Natural killer cell (primary cell): ENCODE measurements around the gene MAST2. TPM values are rescaled to one million over a fixed set of nuclear protein-coding genes. Genes with fewer than 3 reads are reported as not detected.

Source experiments
- ATAC-seq, 3 donors: fragments of 150-1000 bp in 2 of 3; fragments of 200-7000 bp in 1 of 3; cut with Tn5 transposase; 1 replicate in 1 of 3; 2 replicates in 2 of 3; pipeline ENCODE4 v1.10.0; 2021; ENCODE audit warnings: mild to moderate bottlenecking in 2 of 3, moderate library complexity in 2 of 3
- DNase-seq, 2 donors: peaks; one replicate each; pipeline versions ENCODE4 v3.0.0 to v3.0.0-alpha.2; 2013 to 2021; ENCODE audit warnings: mixed read lengths in 1 of 2
- H3K27ac ChIP-seq: one replicate; pipeline ENCODE4 v1.5.1; 2013; ENCODE audit warnings: mild to moderate bottlenecking, low read length
- H3K27me3 ChIP-seq: one replicate; pipeline ENCODE4 v1.6.1; 2013; ENCODE audit warnings: low read length; ENCODE audit not compliant: control insufficient read depth, insufficient read depth
- H3K36me3 ChIP-seq: one replicate; pipeline ENCODE4 v1.6.1; 2013; ENCODE audit warnings: low read length; ENCODE audit not compliant: control insufficient read depth, insufficient read depth
- H3K4me1 ChIP-seq: one replicate; pipeline ENCODE4 v1.6.1; 2013; ENCODE audit warnings: low read length; ENCODE audit not compliant: control insufficient read depth, insufficient read depth
- H3K4me3 ChIP-seq: one replicate; pipeline ENCODE4 v1.5.1; 2013; ENCODE audit warnings: low read length
- H3K9me3 ChIP-seq: one replicate; pipeline ENCODE4 v1.6.1; 2013; ENCODE audit warnings: low read length; ENCODE audit not compliant: control insufficient read depth, insufficient read depth
- H3K27ac Mint-ChIP-seq, 2 donors: one replicate each; pipeline ENCODE4 v1.8.0; 2022; ENCODE audit warnings: mild to moderate bottlenecking in 2 of 2, mixed read lengths in 2 of 2, moderate library complexity in 1 of 2
- H3K27me3 Mint-ChIP-seq, 2 donors: one replicate each; pipeline ENCODE4 v1.8.0; 2022; ENCODE audit warnings: low read depth in 2 of 2, mixed read lengths in 2 of 2
- H3K36me3 Mint-ChIP-seq: one replicate; pipeline ENCODE4 v1.8.0; 2022; ENCODE audit warnings: mixed read lengths
- H3K4me1 Mint-ChIP-seq, 2 donors: one replicate each; pipeline ENCODE4 v1.8.0; 2022; ENCODE audit warnings: mixed read lengths in 2 of 2
- H3K4me3 Mint-ChIP-seq: one replicate; pipeline ENCODE4 v1.8.0; 2022; ENCODE audit warnings: mild to moderate bottlenecking, moderate library complexity, mixed read lengths
- H3K9me3 Mint-ChIP-seq, 2 donors: one replicate each; pipeline ENCODE4 v1.8.0; 2022; ENCODE audit warnings: mixed read lengths in 2 of 2
- WGBS: methylation state at CpG from one replicate; pipeline ENCODE4 v1.1.7; 2013; ENCODE audit warnings: missing lambda C conversion rate; ENCODE audit not compliant: insufficient coverage; 5-methylcytosine and 5-hydroxymethylcytosine counted together
- intact Hi-C: fragments of 100-400 bp; cut with micrococcal nuclease; formaldehyde crosslinking; loops from one replicate; pipeline ENCODE4 v1.14.2; 2022
- total RNA-seq, 4 donors: library from RNA; stranded (reverse); fragments of 120-200 nt in 1 of 4; gene quantifications; one replicate each; pipeline versions ENCODE4 v1.2.3 to v1.2.4, GENCODE V29; 2013 to 2022
- TF ChIP-seq, protein P1 (sequence below): fragments of 200-600 bp; IDR thresholded peaks from one replicate; pipeline ENCODE4 v1.8.0; 2022; ENCODE audit warnings: antibody characterized with exemption

MAST2 gene
- total RNA-seq, 3 donors from 2014 or later (not counting 1 experiment from before 2014, with no cell fraction given): 25.3 to 28.6 (median 27.9) TPM

DNA sequence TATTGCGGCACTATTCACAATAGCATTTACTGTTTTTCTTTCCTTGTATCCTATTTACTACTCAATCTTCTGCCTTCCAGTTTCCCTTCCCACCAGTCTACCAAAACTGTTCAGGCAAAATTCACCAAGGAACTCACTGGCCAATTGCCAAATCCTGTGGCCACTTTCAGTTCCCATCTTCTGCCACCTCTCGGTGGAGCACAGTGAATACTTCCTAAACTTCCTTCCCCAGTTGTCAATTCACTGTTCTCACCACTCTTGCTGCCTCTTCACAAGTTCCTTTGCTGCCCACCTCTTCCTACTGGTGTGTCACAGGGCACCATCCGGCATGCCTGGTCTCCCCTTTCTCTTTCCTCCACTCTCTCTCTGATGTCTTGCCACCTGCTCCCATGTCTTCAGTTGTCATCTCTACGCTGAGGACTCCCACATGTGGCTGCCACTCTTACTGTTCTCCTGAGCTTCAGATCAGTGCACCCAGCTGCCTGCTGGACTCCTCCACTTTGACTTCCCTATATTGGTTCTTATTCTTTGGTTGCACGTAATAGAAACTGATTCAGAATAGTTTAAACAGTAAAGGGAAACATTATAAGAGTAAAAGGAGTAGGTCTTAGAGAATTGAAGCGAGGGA, 214.6 kb downstream of the MAST2 start:
- Histone ChIP-seq H3K4me1 (no peaks in the 10 kb centered on the region), H3K9me3 (no peaks in the 10 kb centered on the region), H3K36me3 (peaks cover 8% of the 10 kb centered on the region), H3K27me3 (no peaks in the 10 kb centered on the region), H3K4me3 (no peak overlapping the region), H3K27ac (no peak overlapping the region)
- H3K27me3 Mint-ChIP-seq: no peaks in the 10 kb centered on the region
- no peak overlapping the region for H3K4me3 Mint-ChIP-seq
- 74% methylated on average over 6 of the region's 6 CpGs for WGBS
- no peaks in the 10 kb centered on the region for H3K9me3 Mint-ChIP-seq
- ATAC-seq (no peak), DNase-seq (no peak)
- H3K27ac Mint-ChIP-seq: no peak overlapping the region
- H3K4me1 Mint-ChIP-seq: no peaks in the 10 kb centered on the region
- intact Hi-C loops: no loop called here
- no peaks in the 10 kb centered on the region for H3K36me3 Mint-ChIP-seq
- TF ChIP-seq, protein P1, sequence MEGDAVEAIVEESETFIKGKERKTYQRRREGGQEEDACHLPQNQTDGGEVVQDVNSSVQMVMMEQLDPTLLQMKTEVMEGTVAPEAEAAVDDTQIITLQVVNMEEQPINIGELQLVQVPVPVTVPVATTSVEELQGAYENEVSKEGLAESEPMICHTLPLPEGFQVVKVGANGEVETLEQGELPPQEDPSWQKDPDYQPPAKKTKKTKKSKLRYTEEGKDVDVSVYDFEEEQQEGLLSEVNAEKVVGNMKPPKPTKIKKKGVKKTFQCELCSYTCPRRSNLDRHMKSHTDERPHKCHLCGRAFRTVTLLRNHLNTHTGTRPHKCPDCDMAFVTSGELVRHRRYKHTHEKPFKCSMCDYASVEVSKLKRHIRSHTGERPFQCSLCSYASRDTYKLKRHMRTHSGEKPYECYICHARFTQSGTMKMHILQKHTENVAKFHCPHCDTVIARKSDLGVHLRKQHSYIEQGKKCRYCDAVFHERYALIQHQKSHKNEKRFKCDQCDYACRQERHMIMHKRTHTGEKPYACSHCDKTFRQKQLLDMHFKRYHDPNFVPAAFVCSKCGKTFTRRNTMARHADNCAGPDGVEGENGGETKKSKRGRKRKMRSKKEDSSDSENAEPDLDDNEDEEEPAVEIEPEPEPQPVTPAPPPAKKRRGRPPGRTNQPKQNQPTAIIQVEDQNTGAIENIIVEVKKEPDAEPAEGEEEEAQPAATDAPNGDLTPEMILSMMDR: no peak

DNA sequence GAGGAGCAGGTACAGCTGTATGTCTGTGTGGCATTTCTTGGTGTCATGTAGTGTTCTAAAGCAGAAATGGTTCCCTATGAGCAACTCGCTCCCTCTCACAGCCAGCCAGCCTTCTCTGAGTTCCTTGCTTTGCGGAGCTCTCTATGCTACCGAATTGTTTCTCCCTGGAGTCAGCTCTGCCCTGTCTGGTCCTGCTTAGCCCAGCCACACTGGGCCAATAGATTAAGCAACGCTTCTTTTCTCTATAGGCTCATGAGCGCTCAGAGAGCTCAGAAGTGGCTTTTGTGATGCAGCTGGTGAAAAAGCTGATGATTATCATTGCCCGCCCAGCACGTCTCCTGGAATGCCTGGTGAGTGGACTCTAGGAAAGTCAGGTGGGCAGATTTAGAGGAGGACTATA, 215.9 kb downstream of the MAST2 start:
- Mint-ChIP-seq H3K4me1 (no peaks in the 10 kb centered on the region), H3K4me3 (no peak overlapping the region), H3K27ac (no peak overlapping the region), H3K36me3 (no peaks in the 10 kb centered on the region), H3K9me3 (no peaks in the 10 kb centered on the region), H3K27me3 (no peaks in the 10 kb centered on the region)
- DNase-seq (no peak), ATAC-seq (no peak)
- no peaks in the 10 kb centered on the region for H3K9me3 ChIP-seq
- TF ChIP-seq, protein P1: no peak
- H3K4me1 ChIP-seq: no peaks in the 10 kb centered on the region
- intact Hi-C loops: no loop called here
- H3K4me3 ChIP-seq: no peak overlapping the region
- no peaks in the 10 kb centered on the region for H3K27me3 ChIP-seq
- WGBS: 96% methylated on average over 7 of the region's 7 CpGs
- H3K27ac ChIP-seq: no peak overlapping the region
- H3K36me3 ChIP-seq: peaks cover 11% of the 10 kb centered on the region

DNA sequence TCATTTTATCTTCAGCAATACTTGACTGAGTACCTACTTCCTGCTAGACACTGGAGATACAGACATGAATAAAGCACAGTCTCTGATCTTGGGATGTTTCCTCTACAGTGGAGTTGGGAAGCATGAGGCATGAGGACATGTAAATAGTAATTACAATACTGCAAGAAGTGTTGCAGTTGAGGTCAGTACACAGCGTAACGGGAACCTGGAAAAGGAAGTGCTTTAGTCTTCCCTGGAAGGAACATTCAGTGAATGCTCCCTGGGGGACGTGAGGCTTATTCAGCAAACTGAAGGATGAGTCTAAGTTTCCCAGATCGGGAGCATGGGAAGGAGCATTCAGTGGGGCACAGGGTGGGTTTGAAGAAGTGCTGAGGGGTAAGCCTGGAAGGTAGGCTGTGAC, 216.6 kb downstream of the MAST2 start:
- Mint-ChIP-seq H3K36me3 (no peaks in the 10 kb centered on the region), H3K4me1 (no peaks in the 10 kb centered on the region)
- no peak for ATAC-seq

More for the DNA sequence above, 216.6 kb downstream of the MAST2 start:
- intact Hi-C loops: no loop called here
- no peaks in the 10 kb centered on the region for H3K9me3 ChIP-seq
- DNase-seq: no peak
- H3K27ac Mint-ChIP-seq: no peak overlapping the region
- H3K4me1 ChIP-seq: no peaks in the 10 kb centered on the region
- H3K4me3 ChIP-seq: no peak overlapping the region
- TF ChIP-seq, protein P1: no peak
- no peak overlapping the region for H3K27ac ChIP-seq
- H3K27me3 ChIP-seq: no peaks in the 10 kb centered on the region
- H3K27me3 Mint-ChIP-seq: no peaks in the 10 kb centered on the region
- 95% methylated on average over 4 of the region's 4 CpGs for WGBS
- no peak overlapping the region for H3K4me3 Mint-ChIP-seq
- H3K9me3 Mint-ChIP-seq: no peaks in the 10 kb centered on the region
- H3K36me3 ChIP-seq: peaks cover 11% of the 10 kb centered on the region
